Measurements from ENCODE around the gene HTT-AS.

HTT-AS gene

DNA sequence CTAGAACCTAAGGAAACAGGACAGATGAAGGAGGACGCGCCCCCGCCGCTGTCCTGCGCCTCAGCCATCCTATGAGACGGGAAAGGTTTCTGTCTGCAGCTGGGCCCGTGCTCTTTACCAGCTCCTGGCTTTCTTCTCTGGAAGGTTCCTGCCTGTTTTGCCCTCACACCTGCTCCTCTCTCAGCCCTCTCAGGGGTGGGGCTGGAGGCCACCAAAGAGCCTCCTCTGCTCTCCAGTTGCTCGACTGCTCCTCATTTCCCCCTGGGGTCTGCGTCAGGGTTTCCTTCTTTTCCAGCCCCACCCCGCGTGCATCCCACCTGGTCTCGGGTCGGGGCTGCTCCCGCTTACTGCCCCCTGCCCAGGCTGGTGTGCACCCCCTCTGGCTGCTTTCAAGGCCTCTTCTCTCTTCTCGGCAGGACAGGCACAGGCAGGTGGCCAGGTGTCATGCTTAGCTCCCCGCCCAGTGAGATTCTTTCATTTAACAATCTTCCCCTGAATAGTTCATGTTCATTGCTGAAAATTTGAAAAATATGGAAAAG lies 4.6 kb downstream of the HTT-AS start:
- H3K9ac ChIP-seq (ENCODE audit: low read length), result no peak overlapping the region
- no peak overlapping the region for H3K4me3 ChIP-seq (ENCODE audit: low read depth, low read length, poor library complexity, severe bottlenecking)
- no peaks in the 10 kb centered on the region for H4K20me1 ChIP-seq (ENCODE audit: insufficient read depth, low read length)
- TF ChIP-seq EZH2 (IDR thresholded peaks at IDR 0.05; ENCODE audit: borderline replicate concordance, low read length), result no peak
- TF ChIP-seq, protein P1, sequence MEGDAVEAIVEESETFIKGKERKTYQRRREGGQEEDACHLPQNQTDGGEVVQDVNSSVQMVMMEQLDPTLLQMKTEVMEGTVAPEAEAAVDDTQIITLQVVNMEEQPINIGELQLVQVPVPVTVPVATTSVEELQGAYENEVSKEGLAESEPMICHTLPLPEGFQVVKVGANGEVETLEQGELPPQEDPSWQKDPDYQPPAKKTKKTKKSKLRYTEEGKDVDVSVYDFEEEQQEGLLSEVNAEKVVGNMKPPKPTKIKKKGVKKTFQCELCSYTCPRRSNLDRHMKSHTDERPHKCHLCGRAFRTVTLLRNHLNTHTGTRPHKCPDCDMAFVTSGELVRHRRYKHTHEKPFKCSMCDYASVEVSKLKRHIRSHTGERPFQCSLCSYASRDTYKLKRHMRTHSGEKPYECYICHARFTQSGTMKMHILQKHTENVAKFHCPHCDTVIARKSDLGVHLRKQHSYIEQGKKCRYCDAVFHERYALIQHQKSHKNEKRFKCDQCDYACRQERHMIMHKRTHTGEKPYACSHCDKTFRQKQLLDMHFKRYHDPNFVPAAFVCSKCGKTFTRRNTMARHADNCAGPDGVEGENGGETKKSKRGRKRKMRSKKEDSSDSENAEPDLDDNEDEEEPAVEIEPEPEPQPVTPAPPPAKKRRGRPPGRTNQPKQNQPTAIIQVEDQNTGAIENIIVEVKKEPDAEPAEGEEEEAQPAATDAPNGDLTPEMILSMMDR (IDR thresholded peaks at IDR 0.05; ENCODE audit: low read length), result no peak
- H3K27me3 ChIP-seq (ENCODE audit: insufficient read depth, low read length), result no peaks in the 10 kb centered on the region
- no peaks in the 10 kb centered on the region for H3F3A ChIP-seq (ENCODE audit: insufficient read depth, low read length)
- no peaks in the 10 kb centered on the region for H3K9me3 ChIP-seq (ENCODE audit: low read length)
- H3K36me3 ChIP-seq (ENCODE audit: insufficient read depth, low read length), result no peaks in the 10 kb centered on the region
- no peaks in the 10 kb centered on the region for H3K9me2 ChIP-seq (ENCODE audit: low read depth, low read length)
- H3K79me2 ChIP-seq (ENCODE audit: insufficient read depth, low read length), result no peaks in the 10 kb centered on the region
- no peaks in the 10 kb centered on the region for H3K4me1 ChIP-seq (ENCODE audit: insufficient read depth, low read length, severe bottlenecking)
- no peak overlapping the region for H3K27ac ChIP-seq (ENCODE audit: low read depth, low read length, poor library complexity, severe bottlenecking)
- no peak overlapping the region for H3K4me2 ChIP-seq (ENCODE audit: low read length)
- no peak overlapping the region for H2AFZ ChIP-seq (ENCODE audit: low read length)

DNA sequence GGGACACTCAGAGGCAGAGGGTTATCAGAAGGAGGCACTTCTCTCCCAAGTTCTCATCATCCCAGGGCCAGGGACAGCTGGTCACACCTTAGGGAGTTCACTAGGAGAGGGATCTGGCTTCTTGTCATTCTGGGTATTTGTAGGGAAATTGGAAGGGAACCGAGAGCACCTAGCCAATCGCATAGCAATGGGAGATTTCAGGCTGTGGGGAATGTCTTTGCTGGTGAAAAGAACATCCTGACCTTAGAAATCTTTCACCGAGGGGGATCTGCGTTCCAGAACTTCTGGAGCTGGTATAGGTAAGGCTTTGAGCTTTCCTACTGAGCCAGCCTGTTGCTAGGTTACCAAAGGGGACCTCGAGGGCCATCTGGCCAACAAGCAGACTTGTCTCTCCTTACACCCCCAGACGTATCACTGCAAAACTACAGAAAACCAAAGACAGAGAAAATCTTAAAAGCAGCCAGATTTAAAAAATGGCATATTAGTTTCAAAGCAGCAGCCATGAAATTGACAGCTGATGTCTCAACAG lies 6.8 kb downstream of the HTT-AS start:
- TF ChIP-seq, protein P1 (IDR thresholded peaks at IDR 0.05; ENCODE audit: low read length), result no peak
- TF ChIP-seq EZH2 (IDR thresholded peaks at IDR 0.05; ENCODE audit: borderline replicate concordance, low read length), result no peak
- Histone ChIP-seq H3K9ac (ENCODE audit: low read length) (no peak overlapping the region), H3K4me1 (ENCODE audit: insufficient read depth, low read length, severe bottlenecking) (no peaks in the 10 kb centered on the region), H2AFZ (ENCODE audit: low read length) (no peak overlapping the region), H3K9me3 (ENCODE audit: low read length) (no peaks in the 10 kb centered on the region), H3K9me2 (ENCODE audit: low read depth, low read length) (no peaks in the 10 kb centered on the region), H3K4me2 (ENCODE audit: low read length) (no peak overlapping the region), H4K20me1 (ENCODE audit: insufficient read depth, low read length) (no peaks in the 10 kb centered on the region), H3F3A (ENCODE audit: insufficient read depth, low read length) (no peaks in the 10 kb centered on the region), H3K27ac (ENCODE audit: low read depth, low read length, poor library complexity, severe bottlenecking) (no peak overlapping the region), H3K79me2 (ENCODE audit: insufficient read depth, low read length) (no peaks in the 10 kb centered on the region), H3K36me3 (ENCODE audit: insufficient read depth, low read length) (no peaks in the 10 kb centered on the region), H3K4me3 (ENCODE audit: low read depth, low read length, poor library complexity, severe bottlenecking) (no peak overlapping the region), H3K27me3 (ENCODE audit: insufficient read depth, low read length) (no peaks in the 10 kb centered on the region)

DNA sequence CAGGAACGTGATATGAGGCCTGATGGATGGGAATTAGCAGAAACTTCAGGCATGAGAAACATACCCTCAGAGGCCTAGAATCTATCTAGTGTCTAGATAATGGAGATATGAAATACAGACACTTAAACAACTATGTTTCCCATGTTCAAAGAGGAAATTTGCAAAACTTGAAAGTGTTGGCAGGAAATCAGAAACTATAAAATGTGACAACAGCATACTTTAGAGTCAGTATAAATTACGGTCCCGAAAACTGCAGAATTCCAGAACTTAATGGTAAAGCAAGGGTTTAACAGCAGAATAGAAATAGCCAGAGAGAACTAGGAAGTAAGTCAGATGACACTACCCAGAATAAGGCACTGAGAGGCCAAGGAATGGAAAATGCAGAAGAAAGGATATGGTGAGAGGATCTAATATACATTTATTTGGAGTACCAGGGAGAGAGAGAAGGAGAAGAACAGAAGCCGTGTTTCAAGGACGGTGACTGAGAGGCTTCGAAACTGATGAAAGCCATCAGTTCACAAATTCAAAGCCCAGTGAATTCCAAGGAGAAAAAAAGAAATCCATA lies 7.4 kb downstream of the HTT-AS start:
- no peaks in the 10 kb centered on the region for H3K9me3 ChIP-seq (ENCODE audit: low read length)
- H3K4me1 ChIP-seq (ENCODE audit: insufficient read depth, low read length, severe bottlenecking), result no peaks in the 10 kb centered on the region
- no peak overlapping the region for H3K27ac ChIP-seq (ENCODE audit: low read depth, low read length, poor library complexity, severe bottlenecking)
- H3K27me3 ChIP-seq (ENCODE audit: insufficient read depth, low read length), result no peaks in the 10 kb centered on the region
- no peaks in the 10 kb centered on the region for H3K79me2 ChIP-seq (ENCODE audit: insufficient read depth, low read length)
- H3F3A ChIP-seq (ENCODE audit: insufficient read depth, low read length), result no peaks in the 10 kb centered on the region
- no peak overlapping the region for H3K9ac ChIP-seq (ENCODE audit: low read length)
- TF ChIP-seq EZH2 (IDR thresholded peaks at IDR 0.05; ENCODE audit: borderline replicate concordance, low read length), result no peak
- TF ChIP-seq, protein P1 (IDR thresholded peaks at IDR 0.05; ENCODE audit: low read length), result no peak
- H3K4me2 ChIP-seq (ENCODE audit: low read length), result no peak overlapping the region
- no peaks in the 10 kb centered on the region for H4K20me1 ChIP-seq (ENCODE audit: insufficient read depth, low read length)
- H3K4me3 ChIP-seq (ENCODE audit: low read depth, low read length, poor library complexity, severe bottlenecking), result no peak overlapping the region
- H3K36me3 ChIP-seq (ENCODE audit: insufficient read depth, low read length), result no peaks in the 10 kb centered on the region
- no peaks in the 10 kb centered on the region for H3K9me2 ChIP-seq (ENCODE audit: low read depth, low read length)
- H2AFZ ChIP-seq (ENCODE audit: low read length), result no peak overlapping the region

Measured in OCI-LY1 (cell line).